DOHH2 (cell line): ENCODE measurements around the gene CRLF2.

Source experiments
- H3F3A ChIP-seq: fragments of 200-600 bp; sonication (generic), shearing (Covaris generic); 2 replicates; pipeline ENCODE4 v1.6.0; 2016; ENCODE audit warnings: antibody characterized with exemption, mild to moderate bottlenecking; ENCODE audit not compliant: control insufficient read depth, insufficient read depth
- H3K27ac ChIP-seq: fragments of 200-600 bp; sonication (generic); 2 replicates; pipeline ENCODE4 v1.5.1; 2014; ENCODE audit warnings: low read depth, mild to moderate bottlenecking, low read length, moderate library complexity
- H3K27me3 ChIP-seq: fragments of 200-600 bp; sonication (generic); 2 replicates; pipeline ENCODE4 v1.6.1; 2014; ENCODE audit warnings: mild to moderate bottlenecking, low read length, mixed read lengths; ENCODE audit not compliant: control insufficient read depth
- H3K36me3 ChIP-seq: fragments of 200-600 bp; sonication (generic); 2 replicates; pipeline ENCODE4 v1.6.1; 2014; ENCODE audit warnings: mild to moderate bottlenecking, low read length, moderate library complexity, mixed read lengths; ENCODE audit not compliant: control insufficient read depth
- H3K4me1 ChIP-seq: fragments of 200-600 bp; sonication (generic); 2 replicates; pipeline ENCODE4 v1.6.1; 2014; ENCODE audit warnings: mild to moderate bottlenecking, low read length, mixed read lengths; ENCODE audit not compliant: control insufficient read depth
- H3K4me2 ChIP-seq: fragments of 200-600 bp; sonication (generic); 2 replicates; pipeline ENCODE4 v1.6.0; 2014; ENCODE audit warnings: mild to moderate bottlenecking, low read length, moderate library complexity
- H3K4me3 ChIP-seq: fragments of 200-600 bp; sonication (generic); 2 replicates; pipeline ENCODE4 v1.5.1; 2014; ENCODE audit warnings: mild to moderate bottlenecking, low read length, mixed read lengths
- H3K79me2 ChIP-seq: fragments of 200-600 bp; sonication (generic); 2 replicates; pipeline ENCODE4 v1.6.1; 2014; ENCODE audit warnings: mild to moderate bottlenecking, low read length, mixed read lengths; ENCODE audit not compliant: control insufficient read depth
- H3K9me2 ChIP-seq: fragments of 200-600 bp; sonication (generic); replicated peaks from 2 replicates; pipeline ENCODE4 v1.6.1; 2014; ENCODE audit warnings: mild to moderate bottlenecking, low read length, mixed read lengths; ENCODE audit not compliant: control insufficient read depth
- H3K9me3 ChIP-seq: fragments of 200-600 bp; sonication (generic); 2 replicates; pipeline ENCODE4 v1.6.1; 2014; ENCODE audit warnings: antibody characterized with exemption, low read length, mixed read lengths; ENCODE audit not compliant: control insufficient read depth, insufficient read depth
- H4K20me1 ChIP-seq: fragments of 200-600 bp; sonication (generic); 2 replicates; pipeline ENCODE4 v1.6.0; 2014; ENCODE audit warnings: low read depth, mild to moderate bottlenecking, antibody characterized with exemption, low read length, moderate library complexity; ENCODE audit not compliant: control insufficient read depth, insufficient read depth
- CTCF ChIP-seq: fragments of 200-600 bp; sonication (generic); IDR thresholded peaks from one replicate; pipeline ENCODE4 v1.5.1; 2014; ENCODE audit warnings: antibody characterized with exemption, mild to moderate bottlenecking, low read depth, low read length; ENCODE audit not compliant: poor library complexity, severe bottlenecking
- EZH2phosphoT487 ChIP-seq: fragments of 200-600 bp; sonication (generic); IDR thresholded peaks from 2 replicates; pipeline ENCODE4 v1.6.1; 2017; ENCODE audit warnings: borderline replicate concordance, mild to moderate bottlenecking, antibody characterized with exemption, low read length, moderate library complexity, mixed read lengths

The CRLF2 gene

GRCh38 chrX:1210844-1211243 is 1.6 kb downstream of the CRLF2 start:
- H3K36me3 ChIP-seq = peaks cover 6% of the 10 kb centered on the region
- H3K9me3 ChIP-seq = 0 out of 2 replicates have a peak, but pooled peaks cover under 1% of the 10 kb centered on the region
- H3K9me2 ChIP-seq = no peaks in the 10 kb centered on the region
- H3K27me3 ChIP-seq = no peaks in the 10 kb centered on the region
- no peaks in the 10 kb centered on the region for H4K20me1 ChIP-seq
- peak overlapping the region; percentile 77 for H3K4me3 ChIP-seq
- peaks cover 83% of the 10 kb centered on the region for H3K4me1 ChIP-seq
- peaks cover 25% of the 10 kb centered on the region for H3F3A ChIP-seq
- TF ChIP-seq EZH2phosphoT487 (no peak), CTCF (no peak)
- peaks cover 25% of the 10 kb centered on the region for H3K79me2 ChIP-seq
- peak overlapping the region; percentile 73 for H3K4me2 ChIP-seq
- peak overlapping the region; percentile 68 for H3K27ac ChIP-seq

GRCh38 chrX:1207496-1208025 is 4.9 kb downstream of the CRLF2 start:
- H3K4me3 ChIP-seq = peak overlapping the region; percentile 77
- H3K27me3 ChIP-seq = no peaks in the 10 kb centered on the region
- H3K27ac ChIP-seq = peak overlapping the region; percentile 68
- H4K20me1 ChIP-seq = no peaks in the 10 kb centered on the region
- H3K79me2 ChIP-seq = peaks cover 25% of the 10 kb centered on the region
- peaks cover 66% of the 10 kb centered on the region for H3K4me1 ChIP-seq
- peaks cover 7% of the 10 kb centered on the region for H3F3A ChIP-seq
- H3K36me3 ChIP-seq = peaks cover 6% of the 10 kb centered on the region
- H3K9me2 ChIP-seq = no peaks in the 10 kb centered on the region
- TF ChIP-seq CTCF (no peak), EZH2phosphoT487 (no peak)
- no peaks in the 10 kb centered on the region for H3K9me3 ChIP-seq
- peak overlapping the region; percentile 73 for H3K4me2 ChIP-seq

- TF ChIP-seq CTCF (no peak), EZH2phosphoT487 (no peak)
- Histone ChIP-seq H3K27me3 (no peaks in the 10 kb centered on the region), H3K9me3 (no peaks in the 10 kb centered on the region), H3F3A (peaks cover 2% of the 10 kb centered on the region; the same call in 1 of the 2 replicates), H3K4me3 (peak overlapping the region; percentile 77), H3K4me2 (peak overlapping the region; percentile 73), H3K79me2 (peaks cover 21% of the 10 kb centered on the region), H4K20me1 (no peaks in the 10 kb centered on the region), H3K27ac (peak overlapping the region; percentile 68), H3K4me1 (peaks cover 55% of the 10 kb centered on the region), H3K36me3 (peaks cover 6% of the 10 kb centered on the region), H3K9me2 (no peaks in the 10 kb centered on the region)
Measured at GRCh38 chrX:1205681-1206611, 6.5 kb downstream of the CRLF2 start.
